CD4-positive, alpha-beta memory T cell (primary cell): ENCODE measurements around the gene GPR107. TPM values are rescaled to one million over a fixed set of nuclear protein-coding genes. Genes with fewer than 3 reads are reported as not detected.

Source experiments
- CTCF ChIA-PET: fragments of 350-600 bp; sonication (Branson Sonifier 250); formaldehyde crosslinking; loops from one replicate; lab custom pipeline; 2021; ENCODE audit warnings: inconsistent platforms; ENCODE audit not compliant: partially characterized antibody; lab: Charles Lee
- POLR2A ChIA-PET: fragments of 350-600 bp; sonication (Branson Sonifier 250); formaldehyde crosslinking; loops from one replicate; lab custom pipeline; 2021; ENCODE audit not compliant: partially characterized antibody; lab: Charles Lee
- DNase-seq, 5 donors: peaks; one replicate each; pipeline versions ENCODE4 v3.0.0 to v3.0.0-alpha.2; 2020 to 2022; ENCODE audit warnings: mixed read lengths in 1 of 5
- H3K27ac ChIP-seq: one replicate; pipeline ENCODE4 v1.7.0; 2013; ENCODE audit warnings: low read depth, low read length
- H3K27me3 ChIP-seq: 2 replicates; pipeline ENCODE4 v1.7.0; 2013; ENCODE audit warnings: mild to moderate bottlenecking, low read length, moderate library complexity; ENCODE audit not compliant: insufficient read depth
- H3K36me3 ChIP-seq: 2 replicates; pipeline ENCODE4 v1.7.0; 2013; ENCODE audit warnings: mild to moderate bottlenecking, low read length, moderate library complexity; ENCODE audit not compliant: insufficient read depth
- H3K4me1 ChIP-seq: 2 replicates; pipeline ENCODE4 v1.7.0; 2013; ENCODE audit warnings: mild to moderate bottlenecking, low read length, moderate library complexity; ENCODE audit not compliant: insufficient read depth
- H3K4me3 ChIP-seq, 2 donors: one replicate each; pipeline ENCODE4 v1.7.0; 2013; ENCODE audit warnings: low read length in 2 of 2, mild to moderate bottlenecking in 1 of 2
- H3K9me3 ChIP-seq, 2 donors: one replicate each; pipeline ENCODE4 v1.7.0; 2013; ENCODE audit warnings: low read length in 2 of 2, control low read depth in 1 of 2; ENCODE audit not compliant: control insufficient read depth in 1 of 2
- H3K27ac Mint-ChIP-seq, 7 donors: one replicate each; pipeline ENCODE4 v1.8.0; 2020 to 2021; ENCODE audit warnings: mixed read lengths in 7 of 7, mild to moderate bottlenecking in 6 of 7, inconsistent platforms in 3 of 7, moderate library complexity in 3 of 7
- H3K27me3 Mint-ChIP-seq, 2 donors: one replicate each; pipeline ENCODE4 v1.8.0; 2020 to 2021; ENCODE audit warnings: mixed read lengths in 2 of 2
- H3K36me3 Mint-ChIP-seq, 2 donors: one replicate each; pipeline ENCODE4 v1.8.0; 2020 to 2021; ENCODE audit warnings: mixed read lengths in 2 of 2, inconsistent platforms in 1 of 2, mild to moderate bottlenecking in 1 of 2
- H3K4me1 Mint-ChIP-seq, 4 donors: one replicate each; pipeline ENCODE4 v1.8.0; 2020 to 2021; ENCODE audit warnings: mixed read lengths in 4 of 4, mild to moderate bottlenecking in 1 of 4
- H3K4me3 Mint-ChIP-seq, 8 donors: one replicate each; pipeline ENCODE4 v1.8.0; 2020 to 2021; ENCODE audit warnings: mixed read lengths in 8 of 8, mild to moderate bottlenecking in 7 of 8, moderate library complexity in 6 of 8, inconsistent platforms in 3 of 8
- H3K9me3 Mint-ChIP-seq, 8 donors: one replicate each; pipeline ENCODE4 v1.8.0; 2020 to 2021; ENCODE audit warnings: mixed read lengths in 8 of 8, mild to moderate bottlenecking in 5 of 8, inconsistent platforms in 3 of 8, moderate library complexity in 1 of 8
- intact Hi-C: fragments of 100-400 bp; cut with micrococcal nuclease; formaldehyde crosslinking; loops from one replicate; pipeline ENCODE4 v1.15.1; 2023
- polyA plus RNA-seq, 2 donors: library from polyadenylated mRNA; unstranded; fragments of 300-500 nt; fragmentation: Illumina TruSeq; gene quantifications; one replicate each; pipeline ENCODE4 v1.2.3, GENCODE V29; 2021
- total RNA-seq, 2 experiments: library from RNA; stranded (reverse); gene quantifications; one replicate each; pipeline ENCODE4 v1.2.3, GENCODE V29; 2021

The GPR107 gene
- total and polyA plus RNA-seq, 4 experiments from 2014 or later: 2.2 to 24.4 (median 13.6) TPM

DNA sequence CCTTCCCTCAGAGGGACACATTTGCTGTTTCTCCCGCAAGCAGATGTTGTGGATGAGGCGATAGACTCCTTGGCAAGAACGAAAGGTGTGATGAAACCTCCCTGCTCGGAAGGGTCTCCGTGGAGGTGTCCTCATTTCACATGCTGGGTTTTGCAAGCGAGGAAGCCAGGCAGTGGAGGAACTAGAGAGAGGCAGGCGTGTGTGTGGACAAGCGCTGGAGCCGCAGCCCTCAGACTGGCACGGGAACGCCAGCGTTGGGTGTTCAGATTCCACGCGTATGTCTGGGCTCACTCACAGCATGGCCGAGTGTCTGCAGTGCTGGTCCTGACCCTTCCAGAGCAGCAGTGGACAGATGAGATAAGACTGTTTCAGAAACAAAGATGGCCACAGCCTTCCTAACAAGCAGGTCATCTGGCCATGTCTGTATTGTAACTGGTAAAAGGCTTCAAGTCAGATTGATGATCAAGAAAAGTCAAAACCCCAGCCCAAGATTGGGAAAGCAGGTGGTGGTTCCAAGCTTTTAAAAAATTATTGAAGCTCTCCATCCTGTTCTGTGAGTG lies 83.5 kb downstream of the GPR107 start:
- peak overlapping the region in 1 of 7 donors; percentile 70 for H3K27ac Mint-ChIP-seq
- H3K36me3 Mint-ChIP-seq: peaks cover 23 to 36% of the 10 kb centered on the region in 2 donors
- ChIA-PET CTCF (interaction anchor here (0.9 kb wide), 1 partner anchor 30 kb away, joined by 4 read pairs; no protein-coding TSS in a partner anchor), POLR2A (interaction anchor here (1.1 kb wide), 1 partner anchor 9 kb away, joined by 3 read pairs; no protein-coding TSS in a partner anchor)
- DNase-seq: no peak
- Histone ChIP-seq H3K4me3 (no peak overlapping the region), H3K27me3 (no peaks in the 10 kb centered on the region), H3K9me3 (no peaks in the 10 kb centered on the region), H3K36me3 (no peaks in the 10 kb centered on the region), H3K4me1 (peaks cover 20% of the 10 kb centered on the region), H3K27ac (no peak overlapping the region)
- H3K4me3 Mint-ChIP-seq: no peak overlapping the region
- H3K27me3 Mint-ChIP-seq: no peaks in the 10 kb centered on the region
- no peaks in the 10 kb centered on the region for H3K9me3 Mint-ChIP-seq
- H3K4me1 Mint-ChIP-seq: peaks cover 11 to 44% (median 31%) of the 10 kb centered on the region in 4 donors
- intact Hi-C loops: no loop called here

DNA sequence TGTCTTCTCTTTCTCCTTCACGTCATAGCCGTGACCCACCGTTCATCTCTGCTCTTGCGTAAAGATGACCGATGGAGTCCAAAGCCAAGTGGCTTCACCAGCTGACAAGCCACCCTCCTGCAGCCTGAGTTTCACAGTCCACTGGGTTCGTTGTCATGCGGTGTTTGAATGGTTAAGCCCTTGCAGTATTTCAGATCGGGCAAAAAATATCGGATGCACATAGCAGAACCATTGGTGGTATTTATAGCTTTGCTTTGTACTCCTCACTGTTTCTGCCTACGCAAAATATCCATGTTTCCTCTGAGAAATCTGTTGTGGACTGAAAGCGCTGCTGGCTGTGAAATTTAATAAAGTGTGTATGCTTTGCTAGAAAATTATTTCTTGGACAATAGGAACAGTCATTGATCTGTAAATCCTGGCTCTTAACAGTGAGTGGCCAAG lies 84.0 kb downstream of the GPR107 start:
- Mint-ChIP-seq H3K27me3 (no peaks in the 10 kb centered on the region), H3K36me3 (peaks cover 23 to 36% of the 10 kb centered on the region in 2 donors), H3K4me1 (peaks cover 11 to 43% (median 29%) of the 10 kb centered on the region in 4 donors), H3K27ac (peak overlapping the region in 1 of 7 donors; percentile 70), H3K4me3 (no peak overlapping the region), H3K9me3 (no peaks in the 10 kb centered on the region)
- intact Hi-C loops: no loop called here
- ChIA-PET POLR2A (interaction anchor here (1.1 kb wide), 1 partner anchor 9 kb away, joined by 3 read pairs; no protein-coding TSS in a partner anchor), CTCF (interaction anchor here (0.9 kb wide), 1 partner anchor 31 kb away, joined by 4 read pairs; no protein-coding TSS in a partner anchor)
- Histone ChIP-seq H3K9me3 (no peaks in the 10 kb centered on the region), H3K36me3 (no peaks in the 10 kb centered on the region), H3K4me1 (peaks cover 18% of the 10 kb centered on the region), H3K27ac (no peak overlapping the region), H3K4me3 (no peak overlapping the region), H3K27me3 (no peaks in the 10 kb centered on the region)
- DNase-seq: no peak

GRCh38 chr9:130138171-130138653 lies 84.5 kb downstream of the GPR107 start:
- H3K27ac Mint-ChIP-seq: no peak overlapping the region
- no peak overlapping the region for H3K27ac ChIP-seq
- CTCF ChIA-PET: no interaction called here

DNA sequence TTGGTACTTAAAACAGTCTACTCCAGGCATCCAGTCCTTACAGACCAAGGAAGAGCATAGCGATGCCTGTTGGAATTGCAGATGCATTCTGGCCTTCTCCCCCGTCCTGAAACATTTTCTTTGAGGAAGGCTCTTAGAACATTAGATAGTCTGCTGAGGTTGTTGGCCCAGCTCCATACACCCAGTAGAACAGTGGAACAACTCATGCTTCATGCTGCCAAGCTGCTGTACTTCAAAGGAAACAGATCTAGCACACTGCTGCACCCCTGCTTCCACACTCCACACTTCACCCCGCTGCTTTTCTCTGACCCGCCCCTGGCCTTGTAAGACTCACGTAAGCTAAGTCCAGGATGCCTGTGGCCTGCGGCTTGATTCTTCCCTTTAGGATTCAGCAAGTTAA lies 85.1 kb downstream of the GPR107 start:
- Mint-ChIP-seq H3K4me1 (peaks cover 11 to 36% (median 26%) of the 10 kb centered on the region in 4 donors), H3K4me3 (peak overlapping the region in 2 of 8 donors; percentile 17 to 61), H3K27me3 (peaks cover 1 to 2% of the 10 kb centered on the region in 2 donors), H3K27ac (peak overlapping the region in 4 of 7 donors; percentile 12 to 84 (median 45)), H3K36me3 (peaks cover 20 to 26% of the 10 kb centered on the region in 2 donors), H3K9me3 (no peaks in the 10 kb centered on the region)
- Histone ChIP-seq H3K27ac (no peak overlapping the region), H3K4me3 (no peak overlapping the region), H3K4me1 (peaks cover 18% of the 10 kb centered on the region), H3K27me3 (no peaks in the 10 kb centered on the region), H3K36me3 (no peaks in the 10 kb centered on the region), H3K9me3 (no peaks in the 10 kb centered on the region)
- no peak for DNase-seq
- POLR2A ChIA-PET: no interaction called here
- intact Hi-C loops: no loop called here
- CTCF ChIA-PET: no interaction called here

More at GRCh38 chr9:130138171-130138653, 84.5 kb downstream of the GPR107 start:
- POLR2A ChIA-PET: interaction anchor here (1.1 kb wide), 1 partner anchor 10 kb away, joined by 3 read pairs; no protein-coding TSS in a partner anchor
- Mint-ChIP-seq H3K36me3 (peaks cover 23 to 31% of the 10 kb centered on the region in 2 donors), H3K9me3 (no peaks in the 10 kb centered on the region), H3K4me3 (no peak overlapping the region), H3K27me3 (no peaks in the 10 kb centered on the region), H3K4me1 (peaks cover 11 to 39% (median 27%) of the 10 kb centered on the region in 4 donors)
- intact Hi-C loops: no loop called here
- H3K4me1 ChIP-seq: peaks cover 18% of the 10 kb centered on the region
- H3K27me3 ChIP-seq: no peaks in the 10 kb centered on the region
- no peak overlapping the region for H3K4me3 ChIP-seq
- H3K9me3 ChIP-seq: no peaks in the 10 kb centered on the region
- H3K36me3 ChIP-seq: no peaks in the 10 kb centered on the region
- DNase-seq: no peak

DNA sequence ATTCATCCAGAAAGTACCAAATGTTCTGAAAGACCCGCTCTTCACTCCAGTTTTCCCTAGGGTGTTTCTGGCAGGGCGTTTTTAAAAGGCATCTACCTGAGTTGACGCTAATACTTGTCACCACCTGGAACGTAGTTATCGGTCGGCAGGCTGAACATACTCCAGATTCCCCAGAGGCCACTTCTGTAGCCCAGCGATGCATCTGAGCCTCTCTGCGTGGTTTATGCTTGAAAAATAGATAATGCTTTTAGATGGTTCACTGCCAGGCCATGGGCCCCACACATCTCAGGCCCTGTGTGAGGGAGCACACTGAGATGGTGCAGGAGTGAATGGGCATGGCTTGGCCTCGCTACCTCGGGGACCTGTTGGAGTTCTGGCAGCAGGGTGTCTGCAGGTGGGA lies 85.5 kb downstream of the GPR107 start:
- DNase-seq: no peak
- H3K9me3 Mint-ChIP-seq: no peaks in the 10 kb centered on the region

GRCh38 chr9:130140706-130141105 lies 87.0 kb downstream of the GPR107 start:
- peak overlapping the region in 2 of 7 donors; percentile 43 to 87 for H3K27ac Mint-ChIP-seq
- peaks cover 22% of the 10 kb centered on the region for H3K4me1 ChIP-seq
- no peak overlapping the region for H3K4me3 Mint-ChIP-seq
- H3K27me3 ChIP-seq: no peaks in the 10 kb centered on the region
- no peak for DNase-seq
- peaks cover 11 to 46% (median 28%) of the 10 kb centered on the region in 4 donors for H3K4me1 Mint-ChIP-seq
- H3K27ac ChIP-seq: no peak overlapping the region
- H3K9me3 Mint-ChIP-seq: no peaks in the 10 kb centered on the region
- intact Hi-C loops: no loop called here
- no peak overlapping the region for H3K4me3 ChIP-seq
- peaks cover 13% of the 10 kb centered on the region in 2 donors for H3K36me3 Mint-ChIP-seq
- POLR2A ChIA-PET: no interaction called here
- CTCF ChIA-PET: interaction anchor here (0.7 kb wide), 1 partner anchor 96 kb away, joined by 3 read pairs; no protein-coding TSS in a partner anchor
- no peaks in the 10 kb centered on the region for H3K36me3 ChIP-seq
- peaks cover 4 to 14% of the 10 kb centered on the region in 2 donors for H3K27me3 Mint-ChIP-seq
- H3K9me3 ChIP-seq: no peaks in the 10 kb centered on the region

More for the DNA sequence above, 85.5 kb downstream of the GPR107 start:
- Mint-ChIP-seq H3K27ac (peak overlapping the region in 3 of 7 donors; percentile 12 to 84 (median 42)), H3K36me3 (peaks cover 20 to 26% of the 10 kb centered on the region in 2 donors), H3K4me3 (no peak overlapping the region), H3K27me3 (peaks cover 4% of the 10 kb centered on the region in 2 donors), H3K4me1 (peaks cover 11 to 41% (median 27%) of the 10 kb centered on the region in 4 donors)
- H3K27me3 ChIP-seq: no peaks in the 10 kb centered on the region
- ChIA-PET POLR2A (no interaction called here), CTCF (no interaction called here)
- H3K9me3 ChIP-seq: no peaks in the 10 kb centered on the region
- peaks cover 22% of the 10 kb centered on the region for H3K4me1 ChIP-seq
- intact Hi-C loops: no loop called here
- H3K4me3 ChIP-seq: no peak overlapping the region
- H3K27ac ChIP-seq: no peak overlapping the region
- no peaks in the 10 kb centered on the region for H3K36me3 ChIP-seq

- CTCF ChIA-PET: no interaction called here
- peaks cover 3 to 7% of the 10 kb centered on the region in 2 donors for H3K36me3 Mint-ChIP-seq
These were observed 88.3 kb downstream of the GPR107 start for GRCh38 chr9:130142056-130142455.

More at GRCh38 chr9:130142056-130142455, 88.3 kb downstream of the GPR107 start:
- H3K4me1 ChIP-seq: peaks cover 16% of the 10 kb centered on the region
- Mint-ChIP-seq H3K4me1 (peaks cover 12 to 36% (median 22%) of the 10 kb centered on the region in 4 donors), H3K4me3 (no peak overlapping the region), H3K9me3 (no peaks in the 10 kb centered on the region), H3K27me3 (peaks cover 12 to 22% of the 10 kb centered on the region in 2 donors), H3K27ac (no peak overlapping the region)
- intact Hi-C loops: no loop called here
- no peaks in the 10 kb centered on the region for H3K27me3 ChIP-seq
- no peaks in the 10 kb centered on the region for H3K36me3 ChIP-seq
- POLR2A ChIA-PET: no interaction called here
- H3K9me3 ChIP-seq: no peaks in the 10 kb centered on the region
- no peak for DNase-seq
- no peak overlapping the region for H3K4me3 ChIP-seq
- H3K27ac ChIP-seq: no peak overlapping the region
